SU-DHL-6 (cell line): Measurements from ENCODE around the gene ALDOC.

Source experiments
- H2AFZ ChIP-seq: fragments of 200-600 bp; sonication (generic); 2 replicates; pipeline ENCODE4 v1.6.1; 2014; ENCODE audit warnings: low read depth, mild to moderate bottlenecking, moderate library complexity, mixed read lengths, antibody characterized with exemption, low read length; ENCODE audit not compliant: severe bottlenecking
- H3F3A ChIP-seq: fragments of 200-600 bp; shearing (Covaris generic); 2 replicates; pipeline ENCODE4 v1.6.0; 2016; ENCODE audit warnings: antibody characterized with exemption, mild to moderate bottlenecking; ENCODE audit not compliant: insufficient read depth
- H3K27ac ChIP-seq: fragments of 200-600 bp; sonication (generic); 2 replicates; pipeline ENCODE4 v1.5.1; 2016; ENCODE audit warnings: low read depth, mild to moderate bottlenecking, low read length, moderate library complexity, mixed read lengths
- H3K27me3 ChIP-seq: fragments of 200-600 bp; sonication (generic), shearing (Covaris generic); 2 replicates; pipeline ENCODE4 v1.6.0; 2014; ENCODE audit warnings: mild to moderate bottlenecking, low read length
- H3K36me3 ChIP-seq: fragments of 200-600 bp; sonication (generic); 2 replicates; pipeline ENCODE4 v1.6.1; 2014; ENCODE audit warnings: mild to moderate bottlenecking, low read length, mixed read lengths
- H3K4me2 ChIP-seq: fragments of 300-600, 200-600 bp; shearing (Covaris generic), sonication (generic); 2 replicates; pipeline ENCODE4 v1.6.0; 2014; ENCODE audit warnings: low read length, low read depth, mild to moderate bottlenecking; ENCODE audit not compliant: poor library complexity, severe bottlenecking
- H3K4me3 ChIP-seq: fragments of 200-600 bp; sonication (generic); 2 replicates; pipeline ENCODE4 v1.5.1; 2014; ENCODE audit warnings: antibody characterized with exemption, low read length, mild to moderate bottlenecking, mixed read lengths; ENCODE audit not compliant: insufficient read depth, poor library complexity, severe bottlenecking
- H3K79me2 ChIP-seq: fragments of 200-600 bp; sonication (generic); 2 replicates; pipeline ENCODE4 v1.6.1; 2014; ENCODE audit warnings: mild to moderate bottlenecking, low read length, moderate library complexity; ENCODE audit not compliant: insufficient read depth
- H3K9ac ChIP-seq: fragments of 200-600 bp; sonication (generic); 2 replicates; pipeline ENCODE4 v1.7.0; 2014; ENCODE audit warnings: mild to moderate bottlenecking, low read length
- H3K9me2 ChIP-seq: fragments of 200-600 bp; sonication (generic); replicated peaks from 2 replicates; pipeline ENCODE4 v1.6.1; 2014; ENCODE audit warnings: low read length; ENCODE audit not compliant: insufficient read depth
- H3K9me3 ChIP-seq: fragments of 200-600 bp; sonication (generic); 2 replicates; pipeline ENCODE4 v1.6.1; 2014; ENCODE audit warnings: low read length, mixed read lengths; ENCODE audit not compliant: insufficient read depth
- H4K20me1 ChIP-seq: fragments of 200-600 bp; sonication (generic); 2 replicates; pipeline ENCODE4 v1.6.1; 2014; ENCODE audit warnings: low read depth, mild to moderate bottlenecking, antibody characterized with exemption, low read length, moderate library complexity, mixed read lengths
- CTCF ChIP-seq: fragments of 200-600 bp; sonication (generic); IDR thresholded peaks from one replicate; pipeline ENCODE4 v1.5.1; 2017; ENCODE audit warnings: antibody characterized with exemption, mild to moderate bottlenecking, low read length, moderate library complexity; ENCODE audit not compliant: insufficient read depth, poor library complexity, severe bottlenecking
- EZH2phosphoT487 ChIP-seq: fragments of 200-600 bp; sonication (generic), shearing (Covaris generic); conservative IDR thresholded peaks from 2 replicates; pipeline ENCODE4 v1.6.1; 2018; ENCODE audit warnings: mild to moderate bottlenecking, antibody characterized with exemption, low read length, moderate library complexity, mixed read lengths

ALDOC gene

GRCh38 chr17:28598799-28599310 is 22.2 kb upstream of the ALDOC start, which contains the start of gene SPAG5:
Gene SPAG5 (minus strand): TSS chr17:28599025. CDS start chr17:28598946, 79 bp downstream.
- peaks cover 2% of the 10 kb centered on the region; the same call in 1 of the 2 replicates for H3K36me3 ChIP-seq
- H3K79me2 ChIP-seq, result peaks cover 33% of the 10 kb centered on the region
- H3K27ac ChIP-seq, result peak within 1 kb of the TSS; percentile 77
- no peaks in the 10 kb centered on the region for H3K9me3 ChIP-seq
- H2AFZ ChIP-seq, result peak within 1 kb of the TSS; percentile 90
- no peaks in the 10 kb centered on the region for H3K27me3 ChIP-seq
- H3K9me2 ChIP-seq, result no peaks in the 10 kb centered on the region
- H3F3A ChIP-seq, result peaks cover 15% of the 10 kb centered on the region
- H4K20me1 ChIP-seq, result peaks cover 3% of the 10 kb centered on the region; the same call in 1 of the 2 replicates
- peak within 1 kb of the TSS; percentile 88 for H3K9ac ChIP-seq
- TF ChIP-seq EZH2phosphoT487 (no peak), CTCF (no peak)
- H3K4me3 ChIP-seq, result peak within 1 kb of the TSS; percentile 91
- peak within 1 kb of the TSS; percentile 83 for H3K4me2 ChIP-seq

GRCh38 chr17:28598389-28598788 is 21.7 kb upstream of the ALDOC start:
- H3F3A ChIP-seq, result peaks cover 17% of the 10 kb centered on the region
- no peaks in the 10 kb centered on the region for H3K9me2 ChIP-seq
- H3K79me2 ChIP-seq, result peaks cover 36% of the 10 kb centered on the region
- peaks cover 3% of the 10 kb centered on the region; the same call in 1 of the 2 replicates for H3K36me3 ChIP-seq
- TF ChIP-seq EZH2phosphoT487, result no peak
- no peak for TF ChIP-seq CTCF
- peak overlapping the region; percentile 77 for H3K27ac ChIP-seq
- no peaks in the 10 kb centered on the region for H3K9me3 ChIP-seq
- H2AFZ ChIP-seq, result peak overlapping the region; percentile 90
- peak overlapping the region; percentile 88 for H3K9ac ChIP-seq
- H3K4me3 ChIP-seq, result peak overlapping the region; percentile 91
- H3K27me3 ChIP-seq, result no peaks in the 10 kb centered on the region
- peak overlapping the region; percentile 83 for H3K4me2 ChIP-seq
- peaks cover 5% of the 10 kb centered on the region; the same call in 1 of the 2 replicates for H4K20me1 ChIP-seq

GRCh38 chr17:28597606-28598383 is 21.1 kb upstream of the ALDOC start:
- H3K4me3 ChIP-seq, result peak overlapping the region; percentile 91

More at GRCh38 chr17:28597606-28598383, 21.1 kb upstream of the ALDOC start:
- H3F3A ChIP-seq, result peaks cover 17% of the 10 kb centered on the region
- no peaks in the 10 kb centered on the region for H3K9me3 ChIP-seq
- peaks cover 8% of the 10 kb centered on the region; the same call in 1 of the 2 replicates for H3K36me3 ChIP-seq
- peak overlapping the region; percentile 77 for H3K27ac ChIP-seq
- no peaks in the 10 kb centered on the region for H3K9me2 ChIP-seq
- H4K20me1 ChIP-seq, result peaks cover 5% of the 10 kb centered on the region; the same call in 1 of the 2 replicates
- TF ChIP-seq EZH2phosphoT487 (no peak), CTCF (no peak)
- H3K79me2 ChIP-seq, result peaks cover 41% of the 10 kb centered on the region
- H3K27me3 ChIP-seq, result no peaks in the 10 kb centered on the region
- peak overlapping the region; percentile 83 for H3K4me2 ChIP-seq
- H2AFZ ChIP-seq, result peak overlapping the region; percentile 90
- H3K9ac ChIP-seq, result peak overlapping the region; percentile 88
